Mucosa of descending colon (tissue), 3 donors: ENCODE results near the gene SLC25A29. TPM values are rescaled to one million over a fixed set of nuclear protein-coding genes. Genes with fewer than 3 reads are reported as not detected.

Source experiments
- ATAC-seq: fragments of 200-7000 bp; cut with Tn5 transposase; one replicate; pipeline ENCODE4 v1.9.1; 2020; ENCODE audit warnings: mild to moderate bottlenecking, moderate library complexity
- DNase-seq, 3 donors: peaks; one replicate each; pipeline ENCODE4 v3.0.0-alpha.2; 2020
- H3K36me3 ChIP-seq: fragments of 200-600 bp; one replicate; pipeline ENCODE4 v1.8.0; 2021; ENCODE audit warnings: low read depth, mild to moderate bottlenecking
- H3K4me1 ChIP-seq: fragments of 200-600 bp; one replicate; pipeline ENCODE4 v1.8.0; 2021; ENCODE audit warnings: low read depth, mild to moderate bottlenecking
- H3K4me3 ChIP-seq: fragments of 200-600 bp; one replicate; pipeline ENCODE4 v1.8.0; 2021; ENCODE audit warnings: mild to moderate bottlenecking
- H3K9me3 ChIP-seq: fragments of 200-600 bp; one replicate; pipeline ENCODE4 v1.8.0; 2021; ENCODE audit warnings: mild to moderate bottlenecking
- CTCF ChIP-seq: fragments of 200-600 bp; IDR thresholded peaks from one replicate; pipeline ENCODE4 v1.8.0; 2022; ENCODE audit warnings: antibody characterized with exemption, mild to moderate bottlenecking
- intact Hi-C, 2 donors: fragments of 100-400 bp; cut with DNase I in 1 of 2; cut with micrococcal nuclease in 1 of 2; formaldehyde crosslinking; loops; one replicate each; pipeline versions ENCODE4 v1.11.0 to v1.11.1; 2022; cut with DNase I, micrococcal nuclease
- long read RNA-seq, 2 donors: library from polyadenylated mRNA; unstranded; transcript quantifications; one replicate each; pipeline ENCODE4 v2.0.0, GENCODE V29; 2019 to 2021
- total RNA-seq, 3 donors: library from RNA; stranded (reverse); fragmentation: NEBNext Ultra II Directional in 2 of 3; extraction: Animal tissue kit (Norgen Biotek cat#: 25700) in 2 of 3; gene quantifications; one replicate each; pipeline versions ENCODE4 v1.2.1 to v1.2.4, GENCODE V29; 2021 to 2023
- donor health status: DM: no; HTN: no; CAD: no; lungs with moderate emphysema.
- donor health status: DM: no; HTN: no; CAD: no.
- donor health status: DM: no; HTN: yes; CAD: no.

Gene SLC25A29, protein sequence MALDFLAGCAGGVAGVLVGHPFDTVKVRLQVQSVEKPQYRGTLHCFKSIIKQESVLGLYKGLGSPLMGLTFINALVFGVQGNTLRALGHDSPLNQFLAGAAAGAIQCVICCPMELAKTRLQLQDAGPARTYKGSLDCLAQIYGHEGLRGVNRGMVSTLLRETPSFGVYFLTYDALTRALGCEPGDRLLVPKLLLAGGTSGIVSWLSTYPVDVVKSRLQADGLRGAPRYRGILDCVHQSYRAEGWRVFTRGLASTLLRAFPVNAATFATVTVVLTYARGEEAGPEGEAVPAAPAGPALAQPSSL
- 10 to 100 TPM; 19.6 to 28.2 (median 28.1) TPM for total RNA-seq
- long read RNA-seq, donor 1, full-length matches to known transcripts, result 25 of 33 reads
- long read RNA-seq, donor 1, partial matches to known transcripts, result 1 of 33 reads
- long read RNA-seq, donor 1, other reads (novel, unspliced or antisense), result 7 of 33 reads
- long read RNA-seq, donor 2, full-length matches to known transcripts, result 1 of 2 reads
- long read RNA-seq, donor 2, partial matches to known transcripts, result 0 of 2 reads
- long read RNA-seq, donor 2, other reads (novel, unspliced or antisense), result 1 of 2 reads

GRCh38 chr14:100306101-100306997, at the start of gene SLC25A29:
TSS of gene SLC25A29 (minus strand) at chr14:100306444. CDS start at chr14:100306232, 212 bp downstream.
- H3K9me3 ChIP-seq, result no peaks in the 10 kb centered on the region
- no peaks in the 10 kb centered on the region for H3K36me3 ChIP-seq
- peak; percentile 86 to 90 (median 90) for DNase-seq
- no peak for TF ChIP-seq CTCF
- intact Hi-C loops, result loop anchor here in 1 of 2 donors (10.0 kb wide), 1 partner anchor 68 kb away; the partner anchor contains the start of gene WDR25
- H3K4me1 ChIP-seq, result peaks cover 20% of the 10 kb centered on the region
- peak within 1 kb of the TSS; percentile 56 for H3K4me3 ChIP-seq
- peak; percentile 92 for ATAC-seq

DNA sequence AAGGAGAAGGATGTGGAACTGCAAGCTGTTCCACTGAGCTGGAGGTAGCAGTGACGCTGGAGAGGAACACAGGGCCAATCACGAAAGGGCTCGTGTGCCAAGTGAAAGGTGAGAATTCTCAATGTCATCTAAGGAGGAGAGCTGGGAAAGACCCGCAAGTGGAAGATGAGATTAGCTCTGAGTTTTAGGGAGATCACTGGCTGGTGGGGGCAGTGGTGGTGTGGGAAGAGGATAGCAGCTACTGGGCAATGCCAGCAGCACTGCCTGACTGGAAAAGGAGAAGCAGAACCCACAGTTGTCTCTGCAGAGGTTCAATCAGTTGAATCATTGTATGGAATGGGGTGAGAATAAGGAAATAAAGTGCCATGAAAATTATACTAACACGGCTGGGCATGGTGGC, 44.7 kb upstream of the SLC25A29 start:
- no peaks in the 10 kb centered on the region for H3K36me3 ChIP-seq
- intact Hi-C loops, result no loop called here
- no peaks in the 10 kb centered on the region for H3K9me3 ChIP-seq
- no peak for DNase-seq
- no peak overlapping the region for H3K4me3 ChIP-seq
- TF ChIP-seq CTCF, result no peak
- ATAC-seq, result no peak
- H3K4me1 ChIP-seq, result no peaks in the 10 kb centered on the region

DNA sequence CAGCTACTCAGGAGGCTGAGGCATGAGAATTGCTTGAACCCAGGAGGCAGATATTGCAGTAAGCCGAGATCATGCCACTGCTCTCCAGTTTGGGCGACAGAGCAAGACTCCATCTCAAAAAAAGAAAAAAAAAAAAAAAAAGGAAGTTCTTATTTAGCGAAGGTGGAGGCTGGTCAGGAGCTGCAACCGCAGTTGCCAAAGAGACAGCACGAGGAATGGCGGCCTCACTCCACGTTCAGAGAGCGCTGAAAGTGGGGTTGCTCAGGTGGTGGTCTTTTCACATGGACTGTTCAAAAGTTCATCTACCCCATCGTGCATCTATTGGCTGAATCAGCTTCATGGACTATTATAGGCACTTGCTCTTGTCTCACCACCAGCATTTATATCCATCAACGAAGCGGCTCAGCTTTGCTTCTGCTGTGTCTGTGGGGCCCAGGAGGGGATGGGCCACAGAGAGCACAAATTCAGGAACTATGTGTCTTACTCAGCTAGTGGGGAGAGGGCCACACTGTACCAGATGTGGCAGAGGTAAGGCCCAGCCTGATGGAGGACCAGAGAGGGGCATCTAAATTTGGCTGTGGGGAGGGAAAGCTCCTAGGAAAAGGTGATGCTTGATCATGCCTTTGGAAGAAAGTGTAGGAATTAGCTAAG, 44.2 kb upstream of the SLC25A29 start:
- DNase-seq (no peak), ATAC-seq (no peak)
- intact Hi-C loops, result no loop called here
- Histone ChIP-seq H3K4me3 (no peak overlapping the region), H3K4me1 (no peaks in the 10 kb centered on the region), H3K9me3 (no peaks in the 10 kb centered on the region), H3K36me3 (no peaks in the 10 kb centered on the region)
- no peak for TF ChIP-seq CTCF

DNA sequence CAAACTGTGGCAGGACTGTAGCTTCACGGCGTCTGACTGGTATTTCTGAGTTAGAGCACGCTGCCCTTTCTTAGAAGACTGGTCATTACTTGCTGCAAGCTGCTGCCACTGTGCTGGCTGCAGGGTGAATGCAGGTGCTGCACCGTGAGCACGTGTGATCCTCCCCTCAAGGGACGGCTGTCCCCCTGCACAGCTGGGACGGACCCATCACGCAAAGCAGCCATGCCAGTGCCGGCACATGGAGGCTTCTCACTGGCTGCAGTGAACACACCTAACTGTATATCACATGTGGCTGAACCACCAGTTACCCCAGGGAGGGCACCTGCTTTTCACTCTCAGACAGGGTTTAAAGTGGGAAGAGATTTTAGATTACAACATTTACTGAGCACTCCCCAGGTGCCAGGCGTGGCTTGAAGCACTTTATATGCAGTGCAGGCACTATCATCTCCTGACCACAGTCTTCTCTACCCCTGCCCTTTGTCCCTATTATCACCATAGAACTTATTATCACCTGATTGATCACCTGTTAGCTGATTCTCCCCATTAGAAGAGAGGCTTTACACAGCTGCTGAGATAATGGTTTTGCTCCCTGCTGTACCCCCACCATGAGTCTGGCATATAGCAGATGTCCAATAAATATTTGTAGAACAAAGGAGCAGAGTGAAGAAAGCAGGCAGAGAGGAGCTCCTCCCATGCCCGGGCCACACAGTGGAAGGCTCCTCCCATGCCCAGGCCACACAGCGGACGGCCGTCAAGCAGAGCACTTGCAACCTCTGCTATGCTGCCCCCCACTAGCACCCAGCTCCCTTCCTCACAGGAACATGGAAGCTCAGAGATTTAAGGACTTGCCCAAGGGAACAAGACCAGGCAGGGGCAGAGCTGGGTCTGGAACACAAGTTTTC, 42.8 kb upstream of the SLC25A29 start:
- H3K36me3 ChIP-seq, result no peaks in the 10 kb centered on the region
- peak; percentile 40 for ATAC-seq

More for the DNA sequence above, 42.8 kb upstream of the SLC25A29 start:
- no peak for DNase-seq
- Histone ChIP-seq H3K4me3 (no peak overlapping the region), H3K9me3 (no peaks in the 10 kb centered on the region), H3K4me1 (no peaks in the 10 kb centered on the region)
- intact Hi-C loops, result no loop called here
- TF ChIP-seq CTCF, result no peak
